ENCODE data around the gene BCL7A. TPM values are rescaled to one million over a fixed set of nuclear protein-coding genes. Genes with fewer than 3 reads are reported as not detected.
A peak's percentile ranks its signal among the peaks of the same experiment; 100 is the strongest.

Gene BCL7A
- total RNA-seq, 1 donor from 2014 or later: 11.4 TPM

- H3K4me3 ChIP-seq: no peak overlapping the region
- DNase-seq (no peak), ATAC-seq (peak; percentile 53)
- no peak overlapping the region for H3K27ac ChIP-seq
- no peaks in the 10 kb centered on the region for H3K36me3 ChIP-seq
- intact Hi-C loops (cut with DNase I): no loop called here
- no peaks in the 10 kb centered on the region for H3K9me3 ChIP-seq
- TF ChIP-seq, protein P1, sequence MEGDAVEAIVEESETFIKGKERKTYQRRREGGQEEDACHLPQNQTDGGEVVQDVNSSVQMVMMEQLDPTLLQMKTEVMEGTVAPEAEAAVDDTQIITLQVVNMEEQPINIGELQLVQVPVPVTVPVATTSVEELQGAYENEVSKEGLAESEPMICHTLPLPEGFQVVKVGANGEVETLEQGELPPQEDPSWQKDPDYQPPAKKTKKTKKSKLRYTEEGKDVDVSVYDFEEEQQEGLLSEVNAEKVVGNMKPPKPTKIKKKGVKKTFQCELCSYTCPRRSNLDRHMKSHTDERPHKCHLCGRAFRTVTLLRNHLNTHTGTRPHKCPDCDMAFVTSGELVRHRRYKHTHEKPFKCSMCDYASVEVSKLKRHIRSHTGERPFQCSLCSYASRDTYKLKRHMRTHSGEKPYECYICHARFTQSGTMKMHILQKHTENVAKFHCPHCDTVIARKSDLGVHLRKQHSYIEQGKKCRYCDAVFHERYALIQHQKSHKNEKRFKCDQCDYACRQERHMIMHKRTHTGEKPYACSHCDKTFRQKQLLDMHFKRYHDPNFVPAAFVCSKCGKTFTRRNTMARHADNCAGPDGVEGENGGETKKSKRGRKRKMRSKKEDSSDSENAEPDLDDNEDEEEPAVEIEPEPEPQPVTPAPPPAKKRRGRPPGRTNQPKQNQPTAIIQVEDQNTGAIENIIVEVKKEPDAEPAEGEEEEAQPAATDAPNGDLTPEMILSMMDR (IDR thresholded peaks at IDR 0.05): no peak
- peaks cover 12% of the 10 kb centered on the region for H3K4me1 ChIP-seq
- H3K27me3 ChIP-seq: no peaks in the 10 kb centered on the region
These were observed 8.1 kb downstream of the BCL7A start for GRCh38 chr12:122029620-122030423.

- H3K27me3 ChIP-seq: no peaks in the 10 kb centered on the region
- no peaks in the 10 kb centered on the region for H3K36me3 ChIP-seq
- H3K4me3 ChIP-seq: no peak overlapping the region
- DNase-seq: no peak
- peaks cover 14% of the 10 kb centered on the region for H3K4me1 ChIP-seq
- intact Hi-C loops (cut with DNase I): no loop called here
- no peak overlapping the region for H3K27ac ChIP-seq
- ATAC-seq: peak; percentile 6
- TF ChIP-seq, protein P1 (IDR thresholded peaks at IDR 0.05): no peak
- H3K9me3 ChIP-seq: no peaks in the 10 kb centered on the region
These were observed 8.8 kb downstream of the BCL7A start for GRCh38 chr12:122030424-122031035.

GRCh38 chr12:122031342-122032216 lies 9.9 kb downstream of the BCL7A start:
- DNase-seq: peak; percentile 77
- peak; percentile 72 for ATAC-seq
- H3K4me1 ChIP-seq: peaks cover 14% of the 10 kb centered on the region
- H3K36me3 ChIP-seq: no peaks in the 10 kb centered on the region
- H3K27ac ChIP-seq: no peak overlapping the region
- TF ChIP-seq, protein P1 (IDR thresholded peaks at IDR 0.05): peak; percentile 84
- intact Hi-C loops (cut with DNase I): no loop called here
- H3K9me3 ChIP-seq: no peaks in the 10 kb centered on the region
- H3K27me3 ChIP-seq: no peaks in the 10 kb centered on the region
- no peak overlapping the region for H3K4me3 ChIP-seq

DNA sequence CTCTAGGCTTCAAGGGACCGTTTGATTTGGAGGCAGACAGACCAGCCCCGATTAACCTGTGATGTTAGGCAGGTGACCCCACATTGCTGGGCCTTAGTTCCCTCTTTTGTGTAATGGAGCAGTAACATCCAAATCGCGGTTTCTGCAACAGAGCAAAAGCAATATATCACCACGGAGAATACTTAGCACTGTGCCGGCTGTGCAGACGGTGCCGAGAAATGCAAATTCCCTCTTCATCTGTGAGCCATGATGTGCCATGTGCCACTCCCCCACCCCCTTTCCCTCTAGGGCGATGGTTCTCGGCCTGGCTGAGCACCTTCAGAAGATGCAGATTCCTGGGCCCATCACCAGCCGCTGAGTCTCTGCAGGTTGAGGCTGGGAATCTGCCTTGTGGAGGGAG lies 10.9 kb downstream of the BCL7A start:
- ATAC-seq (no peak), DNase-seq (no peak)
- intact Hi-C loops (cut with DNase I): no loop called here
- TF ChIP-seq, protein P1 (IDR thresholded peaks at IDR 0.05): no peak
- Histone ChIP-seq H3K9me3 (no peaks in the 10 kb centered on the region), H3K36me3 (no peaks in the 10 kb centered on the region), H3K27ac (no peak overlapping the region), H3K4me1 (peaks cover 14% of the 10 kb centered on the region), H3K27me3 (no peaks in the 10 kb centered on the region), H3K4me3 (no peak overlapping the region)

DNA sequence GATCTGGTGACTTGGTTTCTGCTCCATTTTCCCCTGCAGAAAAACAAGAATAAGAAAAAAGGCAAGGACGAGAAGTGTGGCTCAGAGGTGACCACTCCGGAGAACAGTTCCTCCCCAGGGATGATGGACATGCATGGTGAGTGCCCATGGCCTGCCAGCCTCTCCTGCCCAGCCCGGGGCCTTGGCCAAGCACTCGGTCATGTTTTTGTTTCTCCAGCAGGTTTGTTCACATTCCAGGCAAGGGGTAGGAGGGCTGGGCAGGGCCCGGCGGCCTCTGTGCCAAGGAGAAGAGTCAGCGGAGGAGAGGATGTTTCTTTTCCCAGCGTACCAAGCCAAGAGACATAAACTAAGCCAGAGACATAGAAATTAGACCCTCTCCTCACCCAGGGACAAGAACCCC lies 13.6 kb downstream of the BCL7A start:
- intact Hi-C loops (cut with DNase I): no loop called here
- Histone ChIP-seq H3K4me3 (no peak overlapping the region), H3K27ac (no peak overlapping the region), H3K36me3 (no peaks in the 10 kb centered on the region), H3K27me3 (no peaks in the 10 kb centered on the region), H3K9me3 (no peaks in the 10 kb centered on the region), H3K4me1 (peaks cover 6% of the 10 kb centered on the region)
- TF ChIP-seq, protein P1 (IDR thresholded peaks at IDR 0.05): no peak
- peak; percentile 91 for ATAC-seq
- DNase-seq: peak; percentile 87

All from upper lobe of right lung (tissue), 1 donor.